ENCODE results near the gene MATN3. TPM values are rescaled to one million over a fixed set of nuclear protein-coding genes. Genes with fewer than 3 reads are reported as not detected.

The MATN3 gene
- polyA plus RNA-seq, 3 donors: not detected

DNA sequence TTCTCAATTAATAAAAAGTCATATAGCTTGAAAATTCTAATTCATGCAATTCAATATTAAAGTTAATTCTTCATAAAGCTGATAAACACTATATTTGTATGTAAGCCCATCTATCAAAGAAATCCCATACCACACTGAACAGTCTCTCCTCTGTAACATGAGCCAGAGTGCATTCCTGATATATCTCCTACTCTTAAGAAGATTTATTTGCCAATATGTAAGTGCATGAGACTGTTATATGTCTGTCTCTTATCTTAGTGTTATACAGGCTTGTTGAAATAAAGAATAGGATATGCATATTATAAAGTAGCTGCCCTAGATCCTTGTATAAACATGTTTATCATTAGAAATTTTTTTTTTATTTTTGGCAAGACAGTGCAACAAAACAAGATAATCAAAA, 70.3 kb downstream of the MATN3 start:
- Mint-ChIP-seq H3K4me3 (no peak overlapping the region), H3K27ac (no peak overlapping the region), H3K9me3 (no peaks in the 10 kb centered on the region), H3K27me3 (ENCODE audit: low read depth in 3 of 3) (no peaks in the 10 kb centered on the region), H3K36me3 (peaks cover 0 to 1% of the 10 kb centered on the region in 2 donors), H3K4me1 (no peaks in the 10 kb centered on the region)
- no peak overlapping the region for H3K4me2 ChIP-seq (replicated peaks; ENCODE audit: extremely low read depth, low read length, poor library complexity, severe bottlenecking)
- intact Hi-C loops (cut with micrococcal nuclease): no loop called here
- H3K4me3 ChIP-seq (replicated peaks in 1 of 3; ENCODE audit: low read depth in 2 of 3, low read length in 3 of 3): no peak overlapping the region
- H3K27me3 ChIP-seq (ENCODE audit: control insufficient read depth in 2 of 2, insufficient read depth in 2 of 2, low read length in 2 of 2): no peaks in the 10 kb centered on the region
- no peaks in the 10 kb centered on the region for H3K79me2 ChIP-seq (ENCODE audit: insufficient read depth, low read length)
- H3K36me3 ChIP-seq (replicated peaks in 1 of 2; ENCODE audit: control insufficient read depth in 1 of 2, insufficient read depth in 2 of 2, low read length in 2 of 2): no peaks in the 10 kb centered on the region
- TF ChIP-seq, protein P1, sequence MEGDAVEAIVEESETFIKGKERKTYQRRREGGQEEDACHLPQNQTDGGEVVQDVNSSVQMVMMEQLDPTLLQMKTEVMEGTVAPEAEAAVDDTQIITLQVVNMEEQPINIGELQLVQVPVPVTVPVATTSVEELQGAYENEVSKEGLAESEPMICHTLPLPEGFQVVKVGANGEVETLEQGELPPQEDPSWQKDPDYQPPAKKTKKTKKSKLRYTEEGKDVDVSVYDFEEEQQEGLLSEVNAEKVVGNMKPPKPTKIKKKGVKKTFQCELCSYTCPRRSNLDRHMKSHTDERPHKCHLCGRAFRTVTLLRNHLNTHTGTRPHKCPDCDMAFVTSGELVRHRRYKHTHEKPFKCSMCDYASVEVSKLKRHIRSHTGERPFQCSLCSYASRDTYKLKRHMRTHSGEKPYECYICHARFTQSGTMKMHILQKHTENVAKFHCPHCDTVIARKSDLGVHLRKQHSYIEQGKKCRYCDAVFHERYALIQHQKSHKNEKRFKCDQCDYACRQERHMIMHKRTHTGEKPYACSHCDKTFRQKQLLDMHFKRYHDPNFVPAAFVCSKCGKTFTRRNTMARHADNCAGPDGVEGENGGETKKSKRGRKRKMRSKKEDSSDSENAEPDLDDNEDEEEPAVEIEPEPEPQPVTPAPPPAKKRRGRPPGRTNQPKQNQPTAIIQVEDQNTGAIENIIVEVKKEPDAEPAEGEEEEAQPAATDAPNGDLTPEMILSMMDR (IDR thresholded peaks at IDR 0.05): no peak
- no peak overlapping the region for H3K27ac ChIP-seq (ENCODE audit: low read depth in 1 of 2, low read length in 2 of 2)
- DNase-seq: no peak
- H2AFZ ChIP-seq (ENCODE audit: insufficient read depth, low read depth, low read length, poor library complexity, severe bottlenecking): no peak overlapping the region
- H3K4me1 ChIP-seq (ENCODE audit: control insufficient read depth in 1 of 2, insufficient read depth in 2 of 2, low read length in 2 of 2): no peaks in the 10 kb centered on the region
- no peaks in the 10 kb centered on the region for H3K9me3 ChIP-seq (replicated peaks in 1 of 2; ENCODE audit: control insufficient read depth in 1 of 2, insufficient read depth in 1 of 2, low read length in 2 of 2)
- no peaks in the 10 kb centered on the region for H4K20me1 ChIP-seq (ENCODE audit: insufficient read depth, low read length)
- H3K9ac ChIP-seq (ENCODE audit: insufficient read depth, low read length, poor library complexity, severe bottlenecking): no peak overlapping the region

Other genes with a start within 250 kb of the MATN3 start
- 10 to 100 TPM; 17.6 to 27.7 (median 20.1) TPM for gene TTC32, start 110.7 kb downstream of the MATN3 start, polyA plus RNA-seq
- gene WDR35, start 22.6 kb downstream of the MATN3 start, polyA plus RNA-seq: 1 to 10 TPM in 1 of 3 donors, under 1 TPM in 2; 0.28 to 1.0 (median 0.67) TPM
- 100 to 1,000 TPM; 182 to 442 (median 421) TPM for gene LAPTM4A, start 39.0 kb upstream of the MATN3 start, polyA plus RNA-seq
- not detected for gene SDC1, start 212.5 kb upstream of the MATN3 start, polyA plus RNA-seq

All from CD14-positive monocyte (primary cell).